KMS-11 (cell line): ENCODE data around the gene MPPED1.

Experiments
- H2AFZ ChIP-seq: fragments of 200-600 bp; sonication (generic); 2 replicates; pipeline ENCODE4 v1.6.1; 2016; ENCODE audit warnings: antibody characterized with exemption, mixed run types, low read depth
- H3K27ac ChIP-seq: fragments of 200-600 bp; sonication (generic); 2 replicates; pipeline ENCODE4 v1.6.1; 2016; ENCODE audit warnings: mild to moderate bottlenecking, mixed run types
- H3K27me3 ChIP-seq: fragments of 200-600 bp; sonication (generic); 2 replicates; pipeline ENCODE4 v1.6.1; 2017; ENCODE audit warnings: mild to moderate bottlenecking, low read depth, mixed run types, moderate library complexity; ENCODE audit not compliant: insufficient read depth
- H3K36me3 ChIP-seq: fragments of 200-600 bp; sonication (generic); 2 replicates; pipeline ENCODE4 v1.6.1; 2017; ENCODE audit warnings: mild to moderate bottlenecking, mixed run types; ENCODE audit not compliant: insufficient read depth
- H3K4me1 ChIP-seq: fragments of 200-600 bp; sonication (generic); 2 replicates; pipeline ENCODE4 v1.6.1; 2016; ENCODE audit warnings: mild to moderate bottlenecking, low read depth, mixed run types; ENCODE audit not compliant: poor library complexity, severe bottlenecking
- H3K4me2 ChIP-seq: fragments of 200-600 bp; sonication (generic); 2 replicates; pipeline ENCODE4 v1.7.0; 2016; ENCODE audit warnings: mild to moderate bottlenecking, mixed run types
- H3K4me3 ChIP-seq: fragments of 200-600 bp; sonication (generic); IDR thresholded peaks from 2 replicates; pipeline ENCODE4 v1.6.1; 2017; ENCODE audit warnings: low read depth, low read length, mixed read lengths; ENCODE audit not compliant: insufficient read depth
- H3K79me2 ChIP-seq: fragments of 200-600 bp; sonication (generic); 2 replicates; pipeline ENCODE4 v1.6.1; 2016; ENCODE audit warnings: low read depth, mixed run types; ENCODE audit not compliant: insufficient read depth
- H3K9ac ChIP-seq: fragments of 200-600 bp; sonication (generic); 2 replicates; pipeline ENCODE4 v1.6.1; 2016; ENCODE audit warnings: mild to moderate bottlenecking, mixed run types
- H4K20me1 ChIP-seq: fragments of 200-600 bp; sonication (generic); 2 replicates; pipeline ENCODE4 v1.6.1; 2016; ENCODE audit warnings: mild to moderate bottlenecking, mixed run types; ENCODE audit not compliant: insufficient read depth
- TF ChIP-seq, protein P1 (sequence below): fragments of 200-600 bp; sonication (generic); conservative IDR thresholded peaks from 2 replicates; pipeline ENCODE4 v1.6.1; 2017; ENCODE audit warnings: low read depth, mild to moderate bottlenecking, antibody characterized with exemption, low read length, moderate library complexity, mixed read lengths

MPPED1 gene

DNA sequence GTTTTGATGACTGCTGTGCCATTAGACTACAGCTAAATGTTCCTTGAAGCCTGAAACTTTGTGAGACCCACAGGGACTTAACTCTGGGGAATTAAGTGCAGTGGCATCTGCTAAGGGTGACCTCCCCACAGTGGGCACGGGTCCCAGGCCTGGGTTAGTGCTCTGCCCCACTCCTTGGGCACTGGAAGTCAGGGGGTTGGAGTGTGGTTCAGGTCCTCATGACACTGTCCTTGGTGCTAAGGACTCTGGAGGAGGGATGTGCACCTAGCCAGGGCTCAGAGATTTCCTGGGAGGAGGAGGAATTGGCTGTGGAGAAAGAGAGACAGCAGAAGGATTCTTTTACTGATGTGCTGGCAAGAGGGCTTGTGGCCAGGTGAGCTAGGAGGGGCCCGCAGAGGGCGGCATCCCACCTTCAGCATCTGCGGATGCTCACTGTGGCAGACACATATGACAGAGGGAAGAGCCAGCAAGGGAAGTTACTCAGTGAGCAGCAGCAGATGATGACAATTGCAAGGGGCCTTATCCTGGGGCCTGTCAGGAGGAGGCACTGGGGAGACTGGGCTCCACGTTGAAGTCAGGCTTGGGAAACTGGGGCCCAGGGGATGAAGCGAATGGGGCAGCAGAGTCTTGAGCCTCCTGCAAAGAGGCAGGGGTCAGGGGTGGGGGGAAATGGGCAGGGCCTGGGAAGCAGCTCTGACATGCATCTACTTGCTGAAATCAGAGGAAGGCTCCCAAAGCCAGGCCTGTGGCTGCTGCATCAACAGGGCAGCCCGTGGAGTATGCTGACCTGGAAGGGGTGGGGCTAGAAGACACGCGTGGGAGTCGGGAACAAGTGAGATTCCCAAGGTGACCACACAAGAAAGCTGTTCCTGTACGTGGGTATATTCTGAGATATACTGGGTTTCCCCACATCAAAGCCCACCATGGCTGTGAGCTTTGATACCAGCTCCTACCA, 144.0 kb downstream of the MPPED1 start:
- Histone ChIP-seq H2AFZ (no peak overlapping the region), H3K27ac (no peak overlapping the region), H3K4me1 (no peaks in the 10 kb centered on the region), H4K20me1 (no peaks in the 10 kb centered on the region), H3K4me3 (no peak overlapping the region), H3K4me2 (no peak overlapping the region), H3K9ac (no peak overlapping the region), H3K36me3 (no peaks in the 10 kb centered on the region), H3K27me3 (peaks cover 4% of the 10 kb centered on the region; the same call in 1 of the 2 replicates), H3K79me2 (no peaks in the 10 kb centered on the region)
- TF ChIP-seq, protein P1, sequence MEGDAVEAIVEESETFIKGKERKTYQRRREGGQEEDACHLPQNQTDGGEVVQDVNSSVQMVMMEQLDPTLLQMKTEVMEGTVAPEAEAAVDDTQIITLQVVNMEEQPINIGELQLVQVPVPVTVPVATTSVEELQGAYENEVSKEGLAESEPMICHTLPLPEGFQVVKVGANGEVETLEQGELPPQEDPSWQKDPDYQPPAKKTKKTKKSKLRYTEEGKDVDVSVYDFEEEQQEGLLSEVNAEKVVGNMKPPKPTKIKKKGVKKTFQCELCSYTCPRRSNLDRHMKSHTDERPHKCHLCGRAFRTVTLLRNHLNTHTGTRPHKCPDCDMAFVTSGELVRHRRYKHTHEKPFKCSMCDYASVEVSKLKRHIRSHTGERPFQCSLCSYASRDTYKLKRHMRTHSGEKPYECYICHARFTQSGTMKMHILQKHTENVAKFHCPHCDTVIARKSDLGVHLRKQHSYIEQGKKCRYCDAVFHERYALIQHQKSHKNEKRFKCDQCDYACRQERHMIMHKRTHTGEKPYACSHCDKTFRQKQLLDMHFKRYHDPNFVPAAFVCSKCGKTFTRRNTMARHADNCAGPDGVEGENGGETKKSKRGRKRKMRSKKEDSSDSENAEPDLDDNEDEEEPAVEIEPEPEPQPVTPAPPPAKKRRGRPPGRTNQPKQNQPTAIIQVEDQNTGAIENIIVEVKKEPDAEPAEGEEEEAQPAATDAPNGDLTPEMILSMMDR: no peak
